Esophagus squamous epithelium (tissue), 4 donors: ENCODE results near the gene UBE3C.

Experiments used
- CTCF ChIP-seq, 6 experiments: fragments of 450-650 bp in 4 of 6; fragments of 200-600 bp in 2 of 6; sonication (generic) in 2 of 6; IDR thresholded peaks; one replicate each; pipeline ENCODE4 v1.5.1; 2016 to 2019; ENCODE audit warnings: antibody characterized with exemption in 6 of 6, mild to moderate bottlenecking in 4 of 6, moderate library complexity in 4 of 6
- POLR2A ChIP-seq, 4 donors: fragments of 450-650 bp; IDR thresholded peaks; one replicate each; pipeline ENCODE4 v1.6.1; 2017; ENCODE audit warnings: antibody characterized with exemption in 4 of 4, mild to moderate bottlenecking in 4 of 4, moderate library complexity in 3 of 4

DNA sequence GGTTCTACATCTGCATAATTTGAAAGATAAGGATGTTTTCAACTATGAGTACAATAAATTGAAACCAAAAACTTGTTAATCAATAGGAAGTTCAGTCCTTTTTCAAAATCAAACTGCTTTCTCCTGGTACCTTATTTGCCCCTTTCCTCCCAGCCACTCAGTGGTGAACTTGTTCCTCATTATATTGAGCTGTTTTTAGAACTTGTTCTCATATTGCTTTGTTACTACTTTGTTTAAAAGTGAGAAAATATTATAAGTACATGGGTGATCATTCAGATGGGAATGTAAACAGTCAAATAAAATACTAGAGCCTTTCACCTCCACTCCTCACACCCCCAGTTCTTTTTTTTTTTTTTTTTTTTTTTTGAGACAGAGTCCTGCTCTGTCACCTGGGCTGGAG is 17.2 kb downstream of the UBE3C start:
- TF ChIP-seq POLR2A (IDR thresholded peaks at IDR 0.05) (no peak), CTCF (IDR thresholded peaks at IDR 0.05) (no peak)
